NCI-H460 (cell line): ENCODE measurements around the gene RNF10. TPM values are rescaled to one million over a fixed set of nuclear protein-coding genes. Genes with fewer than 3 reads are reported as not detected.
A peak's percentile ranks its signal among the peaks of the same experiment; 100 is the strongest.
"Not testable (repeated sequence)": the region's sequence is repeated elsewhere in the genome, so short reads cannot be mapped to it uniquely, and the experiment has no call there.

ENCODE experiments used
- DNase-seq: peaks from one replicate; pipeline ENCODE4 v3.0.0-alpha.2; 2016; ENCODE audit warnings: low read depth; ENCODE audit errors: extremely low read depth
- small RNA-seq, 2 experiments: library from RNA; depleted of rRNA; stranded (forward); fragments of <200 nt; gene quantifications; one replicate each; pipeline ENCODE3, GENCODE V24; 2014
- total RNA-seq: library from RNA; depleted of rRNA; stranded (reverse); fragments of >200 nt; shearing (Covaris generic); gene quantifications from 2 replicates; pipeline ENCODE4 v1.2.3, GENCODE V29; 2014; rRNA removed

RNF10 gene
- total RNA-seq, 1 experiment from 2014 or later: 90.8 TPM

GRCh38 chr12:120602416-120602815 is 68.3 kb downstream of the RNF10 start:
- DNase-seq: not testable (repeated sequence)

- no peak for DNase-seq
These were observed 76.4 kb downstream of the RNF10 start for GRCh38 chr12:120610560-120610959.

GRCh38 chr12:120611534-120611933 is 77.4 kb downstream of the RNF10 start:
- not testable (repeated sequence) for DNase-seq

- no peak for DNase-seq
These were observed 80.7 kb downstream of the RNF10 start for GRCh38 chr12:120614848-120615247.

GRCh38 chr12:120617193-120617592 is 83.0 kb downstream of the RNF10 start:
- DNase-seq: not testable (repeated sequence)

- not testable (repeated sequence) for DNase-seq
These were observed 83.6 kb downstream of the RNF10 start for GRCh38 chr12:120617767-120618166.

GRCh38 chr12:120618954-120619615 is 84.9 kb downstream of the RNF10 start:
- DNase-seq: no peak

GRCh38 chr12:120620624-120621023 is 86.5 kb downstream of the RNF10 start:
- DNase-seq: no peak

- peak; percentile 53 for DNase-seq
These were observed 91.6 kb downstream of the RNF10 start for GRCh38 chr12:120625557-120626419.

Small RNA genes within 50 kb of the gene (small RNA-seq; reads per million reads assigned to genes)
- gene RF00019: 0 reads per million in 2 experiments

Other genes with a start within 250 kb of the RNF10 start
- gene RNU4-2, start 242.5 kb upstream of the RNF10 start, total RNA-seq: not detected in 2 replicates
- gene RNU4-1, start 241.1 kb upstream of the RNF10 start, total RNA-seq: under 0.01 TPM in 1 of 2 replicates, not detected in the other
- 0.97 and 1.7 TPM in 2 replicates for gene SIRT4, start 232.0 kb upstream of the RNF10 start, total RNA-seq
- gene PLA2G1B, start 206.6 kb upstream of the RNF10 start, total RNA-seq: not detected in 2 replicates
- gene MSI1, start 165.2 kb upstream of the RNF10 start, total RNA-seq: 0.17 TPM in 2 replicates
- gene COX6A1, start 96.2 kb upstream of the RNF10 start, total RNA-seq: 847 and 1,113 TPM in 2 replicates
- 88.1 and 91.3 TPM in 2 replicates for gene TRIAP1, start 88.0 kb upstream of the RNF10 start, total RNA-seq
- 32.8 and 35.6 TPM in 2 replicates for gene GATC, start 87.9 kb upstream of the RNF10 start, total RNA-seq
- 126 and 146 TPM in 2 replicates for gene SRSF9, start 64.6 kb upstream of the RNF10 start, total RNA-seq
- 205 and 250 TPM in 2 replicates for gene DYNLL1, start 38.2 kb upstream of the RNF10 start, total RNA-seq
- gene COQ5, start 5.2 kb upstream of the RNF10 start, total RNA-seq: 47.5 and 55.1 TPM in 2 replicates
- 42.5 and 45.6 TPM in 2 replicates for gene POP5, start 47.0 kb downstream of the RNF10 start, total RNA-seq
- gene CABP1, start 106.3 kb downstream of the RNF10 start, total RNA-seq: not detected in 2 replicates
- gene MLEC, start 152.8 kb downstream of the RNF10 start, total RNA-seq: 76.6 and 77.4 TPM in 2 replicates
- gene UNC119B, start 176.1 kb downstream of the RNF10 start, total RNA-seq: 17.9 and 18.0 TPM in 2 replicates
- 12.8 and 13.6 TPM in 2 replicates for gene ACADS, start 191.5 kb downstream of the RNF10 start, total RNA-seq